CD4-positive, alpha-beta T cell (primary cell): Measurements from ENCODE around the gene BLTP2. TPM values are rescaled to one million over a fixed set of nuclear protein-coding genes. Genes with fewer than 3 reads are reported as not detected.
A peak's percentile ranks its signal among the peaks of the same experiment; 100 is the strongest.

Experiments
- ATAC-seq: fragments of 200-7000 bp; cut with Tn5 transposase; one replicate; pipeline ENCODE4 v1.10.0; 2022; ENCODE audit warnings: mild to moderate bottlenecking; ENCODE audit not compliant: poor library complexity
- CTCF ChIA-PET: fragments of 350-600 bp; sonication (Branson Sonifier 250); formaldehyde crosslinking; loops from one replicate; lab custom pipeline; 2021; ENCODE audit warnings: antibody characterized with exemption, inconsistent platforms; lab: Charles Lee
- POLR2A ChIA-PET: fragments of 350-600 bp; sonication (Branson Sonifier 250); formaldehyde crosslinking; loops from one replicate; lab custom pipeline; 2021; ENCODE audit warnings: antibody characterized with exemption, inconsistent platforms; lab: Charles Lee
- DNase-seq, 14 experiments: peaks; one replicate each; pipeline ENCODE4 v3.0.0-alpha.2; 2013 to 2020; ENCODE audit warnings: mixed read lengths in 2 of 14
- H3K27ac ChIP-seq, 2 donors: one replicate each; pipeline versions ENCODE4 v1.5.1 to v1.7.0; 2013; ENCODE audit warnings: low read length in 2 of 2, low read depth in 1 of 2, mild to moderate bottlenecking in 1 of 2
- H3K27me3 ChIP-seq, 2 experiments: 1 replicate in 1 of 2; 2 replicates in 1 of 2; pipeline versions ENCODE4 v1.6.1 to v1.7.0; 2013; ENCODE audit warnings: low read length in 2 of 2, control low read depth in 1 of 2, mild to moderate bottlenecking in 1 of 2, moderate library complexity in 1 of 2; ENCODE audit not compliant: insufficient read depth in 2 of 2, control insufficient read depth in 1 of 2
- H3K36me3 ChIP-seq: one replicate; pipeline ENCODE4 v1.6.1; 2013; ENCODE audit warnings: low read length, control low read depth; ENCODE audit not compliant: insufficient read depth
- H3K4me1 ChIP-seq: one replicate; pipeline ENCODE4 v1.6.1; 2013; ENCODE audit warnings: low read length, control low read depth; ENCODE audit not compliant: insufficient read depth
- H3K4me3 ChIP-seq: one replicate; pipeline ENCODE4 v1.5.1; 2013; ENCODE audit warnings: mild to moderate bottlenecking, low read length, moderate library complexity
- H3K9me3 ChIP-seq, 2 experiments: 1 replicate in 1 of 2; 2 replicates in 1 of 2; pipeline versions ENCODE4 v1.6.1 to v1.7.0; 2013; ENCODE audit warnings: low read length in 2 of 2, mild to moderate bottlenecking in 2 of 2, control low read depth in 1 of 2, moderate library complexity in 1 of 2; ENCODE audit not compliant: control insufficient read depth in 1 of 2, insufficient read depth in 1 of 2
- H3K27ac Mint-ChIP-seq: one replicate; pipeline ENCODE4 v1.8.0; 2020; ENCODE audit warnings: mixed read lengths
- H3K27me3 Mint-ChIP-seq: one replicate; pipeline ENCODE4 v1.8.0; 2021; ENCODE audit warnings: mixed read lengths
- H3K36me3 Mint-ChIP-seq: one replicate; pipeline ENCODE4 v1.8.0; 2021; ENCODE audit warnings: low read depth, mixed read lengths
- H3K4me1 Mint-ChIP-seq: one replicate; pipeline ENCODE4 v1.8.0; 2021; ENCODE audit warnings: low read depth, mixed read lengths
- H3K4me3 Mint-ChIP-seq: one replicate; pipeline ENCODE4 v1.8.0; 2020; ENCODE audit warnings: mild to moderate bottlenecking, mixed read lengths
- H3K9me3 Mint-ChIP-seq: one replicate; pipeline ENCODE4 v1.8.0; 2020; ENCODE audit warnings: mixed read lengths
- intact Hi-C, 2 experiments: fragments of 100-400 bp; cut with DNase I in 1 of 2; cut with micrococcal nuclease in 1 of 2; formaldehyde crosslinking; loops; one replicate each; pipeline versions ENCODE4 v1.15.1 to v1.9.0; 2023 to 2025; cut with DNase I, micrococcal nuclease
- total RNA-seq, 174 experiments: library from RNA in 2 of 174; stranded (reverse) in 2 of 174; gene quantifications; one replicate each; pipeline ENCODE4 v1.2.3 and lab custom pipeline; 2021 to 2026
- TF ChIP-seq, protein P1 (sequence below): fragments of 200-600 bp; IDR thresholded peaks from one replicate; pipeline ENCODE4 v1.8.0; 2022; ENCODE audit warnings: antibody characterized with exemption, mild to moderate bottlenecking

Gene BLTP2
- total RNA-seq, 2 experiments from 2014 or later, result 120 to 124 TPM

GRCh38 chr17:28641579-28641978 lies 3.4 kb downstream of the BLTP2 start:
- Histone ChIP-seq H3K27me3 (no peaks in the 10 kb centered on the region), H3K4me1 (peaks cover 41% of the 10 kb centered on the region), H3K36me3 (peaks cover 64% of the 10 kb centered on the region), H3K9me3 (no peaks in the 10 kb centered on the region), H3K27ac (no peak overlapping the region), H3K4me3 (no peak overlapping the region)
- Mint-ChIP-seq H3K36me3 (peaks cover 85% of the 10 kb centered on the region), H3K4me1 (peaks cover 42% of the 10 kb centered on the region), H3K9me3 (no peaks in the 10 kb centered on the region), H3K4me3 (peak overlapping the region; percentile 15), H3K27ac (no peak overlapping the region), H3K27me3 (no peaks in the 10 kb centered on the region)
- intact Hi-C loops, result loop anchor here in 1 of 2 experiments (5.0 to 10.0 kb wide), 2 partner anchors 64 to 307 kb away; partner anchors contain the start of genes ALDOC, IFT20 and TNFAIP1
- DNase-seq (no peak), ATAC-seq (no peak)
- TF ChIP-seq, protein P1, sequence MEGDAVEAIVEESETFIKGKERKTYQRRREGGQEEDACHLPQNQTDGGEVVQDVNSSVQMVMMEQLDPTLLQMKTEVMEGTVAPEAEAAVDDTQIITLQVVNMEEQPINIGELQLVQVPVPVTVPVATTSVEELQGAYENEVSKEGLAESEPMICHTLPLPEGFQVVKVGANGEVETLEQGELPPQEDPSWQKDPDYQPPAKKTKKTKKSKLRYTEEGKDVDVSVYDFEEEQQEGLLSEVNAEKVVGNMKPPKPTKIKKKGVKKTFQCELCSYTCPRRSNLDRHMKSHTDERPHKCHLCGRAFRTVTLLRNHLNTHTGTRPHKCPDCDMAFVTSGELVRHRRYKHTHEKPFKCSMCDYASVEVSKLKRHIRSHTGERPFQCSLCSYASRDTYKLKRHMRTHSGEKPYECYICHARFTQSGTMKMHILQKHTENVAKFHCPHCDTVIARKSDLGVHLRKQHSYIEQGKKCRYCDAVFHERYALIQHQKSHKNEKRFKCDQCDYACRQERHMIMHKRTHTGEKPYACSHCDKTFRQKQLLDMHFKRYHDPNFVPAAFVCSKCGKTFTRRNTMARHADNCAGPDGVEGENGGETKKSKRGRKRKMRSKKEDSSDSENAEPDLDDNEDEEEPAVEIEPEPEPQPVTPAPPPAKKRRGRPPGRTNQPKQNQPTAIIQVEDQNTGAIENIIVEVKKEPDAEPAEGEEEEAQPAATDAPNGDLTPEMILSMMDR, result no peak
- POLR2A ChIA-PET, result no interaction called here
- CTCF ChIA-PET, result interaction anchor here (1.4 kb wide), 1 partner anchor 20 kb away, joined by 3 read pairs; no protein-coding TSS in a partner anchor

- Histone ChIP-seq H3K4me3 (no peak overlapping the region), H3K27me3 (no peaks in the 10 kb centered on the region), H3K4me1 (peaks cover 5% of the 10 kb centered on the region), H3K27ac (no peak overlapping the region), H3K36me3 (peaks cover 98% of the 10 kb centered on the region), H3K9me3 (no peaks in the 10 kb centered on the region)
- ChIA-PET CTCF (no interaction called here), POLR2A (interaction anchor here (0.8 kb wide), 1 partner anchor 10 kb away, joined by 3 read pairs; the partner anchor contains the start of gene BLTP2)
- H3K36me3 Mint-ChIP-seq, result peaks cover 98% of the 10 kb centered on the region
- H3K4me3 Mint-ChIP-seq, result no peak overlapping the region
- intact Hi-C loops, result no loop called here
- peaks cover 21% of the 10 kb centered on the region for H3K4me1 Mint-ChIP-seq
- H3K27me3 Mint-ChIP-seq, result no peaks in the 10 kb centered on the region
- no peak for ATAC-seq
- no peak overlapping the region for H3K27ac Mint-ChIP-seq
- H3K9me3 Mint-ChIP-seq, result no peaks in the 10 kb centered on the region
- TF ChIP-seq, protein P1, result no peak
- DNase-seq, result no peak
These were observed 9.5 kb downstream of the BLTP2 start for GRCh38 chr17:28635506-28635905.

GRCh38 chr17:28634206-28634865 lies 10.6 kb downstream of the BLTP2 start:
- Mint-ChIP-seq H3K4me1 (peaks cover 17% of the 10 kb centered on the region), H3K27me3 (no peaks in the 10 kb centered on the region), H3K4me3 (no peak overlapping the region), H3K36me3 (peaks cover 89% of the 10 kb centered on the region), H3K27ac (no peak overlapping the region), H3K9me3 (no peaks in the 10 kb centered on the region)
- ChIA-PET CTCF (interaction anchor here (0.7 kb wide), 1 partner anchor 10 kb away, joined by 3 read pairs; no protein-coding TSS in a partner anchor), POLR2A (interaction anchor here (1.3 kb wide), 1 partner anchor 11 kb away, joined by 4 read pairs; the partner anchor contains the start of gene BLTP2)
- ATAC-seq (no peak), DNase-seq (no peak)
- no peaks in the 10 kb centered on the region for H3K27me3 ChIP-seq
- no peak overlapping the region for H3K27ac ChIP-seq
- TF ChIP-seq, protein P1, result no peak
- no peaks in the 10 kb centered on the region for H3K9me3 ChIP-seq
- no peak overlapping the region for H3K4me3 ChIP-seq
- peaks cover 5% of the 10 kb centered on the region for H3K4me1 ChIP-seq
- H3K36me3 ChIP-seq, result peaks cover 99% of the 10 kb centered on the region
- intact Hi-C loops, result no loop called here
